ENCODE data around the gene BDKRB1.

BDKRB1 gene

DNA sequence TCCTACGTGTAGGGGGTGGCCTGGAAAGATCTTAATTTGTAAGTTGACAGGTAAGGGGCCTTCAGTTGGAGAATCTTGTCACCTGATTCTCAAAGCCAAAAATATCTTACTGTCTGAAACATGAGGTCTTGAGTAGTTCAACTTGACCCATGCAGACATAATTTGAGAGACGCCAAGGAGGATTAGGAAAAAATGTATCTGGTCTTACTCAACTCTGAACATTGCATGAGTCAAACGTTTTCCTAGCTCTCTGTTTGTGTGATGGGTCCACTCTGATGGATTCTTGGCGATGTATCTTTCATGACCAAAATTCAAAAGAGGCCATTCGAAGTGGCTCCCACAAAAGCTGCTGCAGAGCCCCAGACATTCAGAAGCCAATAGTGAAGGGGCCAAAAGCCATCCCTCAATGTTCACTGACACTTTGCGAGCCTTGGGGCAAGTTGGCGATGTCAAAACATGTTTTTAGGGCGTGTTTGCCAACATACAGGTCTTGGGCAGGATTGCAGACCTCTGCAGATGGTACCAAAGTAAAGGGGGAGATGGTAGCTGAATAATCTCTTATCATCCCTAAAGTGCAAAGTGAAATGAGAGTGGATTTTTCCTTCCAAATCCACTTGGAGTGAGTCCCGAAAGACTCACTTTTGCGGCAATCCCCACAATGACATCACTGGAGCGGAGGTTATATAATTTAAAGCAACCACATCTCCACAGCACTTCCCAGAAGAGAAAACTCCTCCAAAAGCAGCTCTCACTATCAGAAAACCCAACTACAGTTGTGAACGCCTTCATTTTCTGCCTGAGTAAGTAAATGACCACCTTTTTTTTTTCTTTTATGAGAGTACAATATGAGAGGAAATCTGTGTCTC, at the start of gene BDKRB1:
BDKRB1 (plus strand) TSS at position 710 of the 866 bp plus-strand sequence. CDS start 7,473 bp downstream, outside the sequence.
- no peaks in the 10 kb centered on the region for H3K9me3 Mint-ChIP-seq
- H3K4me3 Mint-ChIP-seq = no peak within 1 kb of the TSS
- H3K27me3 Mint-ChIP-seq (ENCODE audit: low read depth) = peaks cover 8% of the 10 kb centered on the region
- H3K36me3 Mint-ChIP-seq (ENCODE audit: low read depth) = no peaks in the 10 kb centered on the region
- no peaks in the 10 kb centered on the region for H3K4me1 Mint-ChIP-seq (ENCODE audit: low read depth)
- no peak within 1 kb of the TSS for H3K27ac Mint-ChIP-seq

DNA sequence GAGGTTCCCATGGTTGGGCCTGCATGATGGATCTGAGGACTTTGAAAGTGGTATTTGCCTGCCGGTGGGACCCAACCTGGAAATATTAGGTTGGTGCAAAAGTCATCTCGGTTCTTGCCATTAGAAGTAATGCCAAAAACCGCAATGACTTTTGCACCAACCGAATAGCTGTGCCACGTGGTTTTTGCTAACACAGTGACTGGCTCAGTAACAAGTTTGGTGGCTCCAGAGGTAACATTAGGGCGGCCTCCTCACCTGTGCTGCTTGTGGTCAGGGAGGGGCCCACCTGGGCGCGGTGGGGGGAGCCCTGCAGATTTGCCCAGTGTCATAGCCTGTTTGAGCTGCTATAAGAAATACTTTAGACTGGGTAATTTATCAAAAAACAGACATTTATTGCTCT, 49.5 kb upstream of the BDKRB1 start:
- Mint-ChIP-seq H3K27ac (no peak overlapping the region), H3K4me1 (ENCODE audit: low read depth) (peaks cover 3% of the 10 kb centered on the region), H3K4me3 (no peak overlapping the region), H3K9me3 (no peaks in the 10 kb centered on the region), H3K36me3 (ENCODE audit: low read depth) (no peaks in the 10 kb centered on the region), H3K27me3 (ENCODE audit: low read depth) (peaks cover 13% of the 10 kb centered on the region)

DNA sequence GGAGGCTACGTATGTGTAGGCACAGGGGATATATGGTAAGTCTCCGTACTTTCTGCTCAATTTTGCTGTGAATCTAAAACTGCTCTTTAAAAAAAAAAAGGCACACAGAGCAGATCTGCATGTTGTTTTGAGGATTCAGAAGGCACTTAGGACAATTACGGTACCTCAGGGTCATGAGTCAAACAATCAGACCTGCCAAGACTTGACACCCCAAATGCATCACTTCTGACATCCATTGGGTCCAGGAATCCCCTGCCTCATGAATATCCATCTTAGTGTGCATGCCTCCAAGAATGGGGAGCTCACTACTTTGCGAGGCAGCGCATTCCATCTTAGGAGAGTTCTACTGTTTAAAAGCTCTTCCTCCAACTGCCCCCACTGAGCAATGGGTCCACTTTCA, 48.3 kb upstream of the BDKRB1 start:
- Mint-ChIP-seq H3K9me3 (peaks cover 8% of the 10 kb centered on the region), H3K27ac (no peak overlapping the region), H3K27me3 (ENCODE audit: low read depth) (peaks cover 7% of the 10 kb centered on the region), H3K36me3 (ENCODE audit: low read depth) (no peaks in the 10 kb centered on the region), H3K4me1 (ENCODE audit: low read depth) (peaks cover 3% of the 10 kb centered on the region), H3K4me3 (no peak overlapping the region)

DNA sequence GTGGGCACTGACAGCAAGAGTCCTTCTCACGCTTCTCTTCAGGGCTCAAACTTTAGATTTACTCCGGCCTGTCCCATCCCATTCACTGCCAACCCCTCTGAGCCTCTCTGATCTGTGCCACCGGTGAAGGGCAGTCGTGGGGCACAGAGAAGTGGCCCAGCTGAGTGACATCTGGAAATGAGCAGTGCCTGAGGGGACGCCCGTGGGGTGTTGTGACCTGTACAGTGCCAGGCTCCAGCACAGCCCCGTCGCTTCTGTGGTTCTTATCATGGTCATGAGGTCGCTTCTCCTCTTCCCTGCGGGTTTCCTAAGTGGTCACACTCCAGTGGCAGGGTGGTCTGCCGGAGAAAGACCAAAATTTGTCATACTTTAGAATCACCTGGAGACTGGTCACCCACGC, 47.3 kb upstream of the BDKRB1 start:
- H3K27ac Mint-ChIP-seq = no peak overlapping the region
- H3K36me3 Mint-ChIP-seq (ENCODE audit: low read depth) = no peaks in the 10 kb centered on the region
- H3K9me3 Mint-ChIP-seq = peaks cover 11% of the 10 kb centered on the region
- H3K4me3 Mint-ChIP-seq = no peak overlapping the region
- H3K27me3 Mint-ChIP-seq (ENCODE audit: low read depth) = peaks cover 7% of the 10 kb centered on the region
- peaks cover 3% of the 10 kb centered on the region for H3K4me1 Mint-ChIP-seq (ENCODE audit: low read depth)

DNA sequence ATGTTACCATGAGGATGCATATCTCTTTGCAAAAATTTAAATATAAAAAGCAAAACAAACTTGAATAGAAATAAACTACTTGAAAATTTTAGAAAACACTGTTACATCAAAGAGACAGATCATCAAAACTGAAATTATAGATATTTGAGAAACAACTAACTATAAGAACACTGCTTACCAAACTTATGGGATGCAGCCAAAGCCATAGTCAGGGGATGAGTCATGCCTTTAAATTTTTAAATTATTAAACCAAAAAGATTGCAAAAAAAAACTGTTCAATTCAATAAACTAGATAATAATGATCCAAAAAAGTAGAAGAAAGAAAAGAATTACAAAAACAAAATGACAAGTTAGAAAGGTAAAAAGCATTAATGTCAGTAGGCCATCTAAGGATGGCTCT, 43.9 kb upstream of the BDKRB1 start:
- Mint-ChIP-seq H3K27ac (no peak overlapping the region), H3K27me3 (ENCODE audit: low read depth) (no peaks in the 10 kb centered on the region), H3K4me3 (no peak overlapping the region), H3K9me3 (peaks cover 11% of the 10 kb centered on the region), H3K4me1 (ENCODE audit: low read depth) (no peaks in the 10 kb centered on the region), H3K36me3 (ENCODE audit: low read depth) (no peaks in the 10 kb centered on the region)

- Mint-ChIP-seq H3K4me1 (ENCODE audit: low read depth) (no peaks in the 10 kb centered on the region), H3K27ac (no peak overlapping the region), H3K27me3 (ENCODE audit: low read depth) (no peaks in the 10 kb centered on the region), H3K4me3 (no peak overlapping the region), H3K36me3 (ENCODE audit: low read depth) (no peaks in the 10 kb centered on the region), H3K9me3 (peaks cover 11% of the 10 kb centered on the region)
These were observed 43.1 kb upstream of the BDKRB1 start for GRCh38 chr14:96212896-96213295.

GRCh38 chr14:96213871-96214465, 42.0 kb upstream of the BDKRB1 start:
- Mint-ChIP-seq H3K4me3 (no peak overlapping the region), H3K4me1 (ENCODE audit: low read depth) (no peaks in the 10 kb centered on the region), H3K9me3 (peaks cover 11% of the 10 kb centered on the region), H3K27me3 (ENCODE audit: low read depth) (no peaks in the 10 kb centered on the region), H3K27ac (no peak overlapping the region), H3K36me3 (ENCODE audit: low read depth) (no peaks in the 10 kb centered on the region)

GRCh38 chr14:96214793-96215192, 41.2 kb upstream of the BDKRB1 start:
- no peak overlapping the region for H3K27ac Mint-ChIP-seq
- no peaks in the 10 kb centered on the region for H3K36me3 Mint-ChIP-seq (ENCODE audit: low read depth)
- H3K27me3 Mint-ChIP-seq (ENCODE audit: low read depth) = no peaks in the 10 kb centered on the region
- H3K9me3 Mint-ChIP-seq = peaks cover 11% of the 10 kb centered on the region
- no peaks in the 10 kb centered on the region for H3K4me1 Mint-ChIP-seq (ENCODE audit: low read depth)
- H3K4me3 Mint-ChIP-seq = no peak overlapping the region

- no peak overlapping the region for H3K27ac Mint-ChIP-seq
- H3K36me3 Mint-ChIP-seq (ENCODE audit: low read depth) = no peaks in the 10 kb centered on the region
- H3K9me3 Mint-ChIP-seq = peaks cover 11% of the 10 kb centered on the region
- no peaks in the 10 kb centered on the region for H3K27me3 Mint-ChIP-seq (ENCODE audit: low read depth)
- H3K4me3 Mint-ChIP-seq = no peak overlapping the region
- no peaks in the 10 kb centered on the region for H3K4me1 Mint-ChIP-seq (ENCODE audit: low read depth)
These were observed 40.4 kb upstream of the BDKRB1 start for GRCh38 chr14:96215452-96216244.

GRCh38 chr14:96216627-96217026, 39.4 kb upstream of the BDKRB1 start:
- Mint-ChIP-seq H3K4me1 (ENCODE audit: low read depth) (no peaks in the 10 kb centered on the region), H3K4me3 (no peak overlapping the region), H3K9me3 (peaks cover 11% of the 10 kb centered on the region), H3K27ac (no peak overlapping the region), H3K27me3 (ENCODE audit: low read depth) (no peaks in the 10 kb centered on the region), H3K36me3 (ENCODE audit: low read depth) (no peaks in the 10 kb centered on the region)

DNA sequence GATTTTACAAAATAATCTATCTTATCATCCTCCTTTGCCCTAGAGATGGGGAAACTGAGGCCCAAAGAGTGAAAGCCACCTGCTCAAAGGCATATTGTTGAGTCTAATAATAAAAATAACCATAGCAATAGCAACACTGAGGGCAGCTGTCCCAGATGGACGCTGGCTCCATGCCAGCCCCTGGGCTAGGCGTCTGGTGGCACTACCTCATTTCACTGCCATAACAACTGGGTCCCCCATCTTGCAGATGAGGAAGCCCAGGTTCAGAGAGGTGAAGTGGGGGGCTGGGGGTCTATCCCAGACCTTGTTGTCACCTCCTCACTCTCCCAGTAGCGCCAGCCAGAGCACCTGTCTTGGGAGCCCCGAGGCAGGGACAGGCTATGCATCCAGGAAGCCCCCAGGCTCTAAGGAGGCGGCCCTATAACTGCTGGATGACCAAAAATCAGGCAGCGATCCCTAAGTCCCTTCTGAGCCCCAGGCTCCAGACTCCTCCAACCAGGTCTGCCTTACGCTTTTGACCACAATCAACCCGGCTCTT, 38.6 kb upstream of the BDKRB1 start:
- H3K9me3 Mint-ChIP-seq = peaks cover 5% of the 10 kb centered on the region
- H3K27me3 Mint-ChIP-seq (ENCODE audit: low read depth) = no peaks in the 10 kb centered on the region
- no peaks in the 10 kb centered on the region for H3K36me3 Mint-ChIP-seq (ENCODE audit: low read depth)
- no peak overlapping the region for H3K27ac Mint-ChIP-seq
- H3K4me1 Mint-ChIP-seq (ENCODE audit: low read depth) = no peaks in the 10 kb centered on the region
- H3K4me3 Mint-ChIP-seq = no peak overlapping the region

GRCh38 chr14:96221109-96221650, 34.8 kb upstream of the BDKRB1 start:
- no peaks in the 10 kb centered on the region for H3K36me3 Mint-ChIP-seq (ENCODE audit: low read depth)
- H3K27me3 Mint-ChIP-seq (ENCODE audit: low read depth) = no peaks in the 10 kb centered on the region
- H3K27ac Mint-ChIP-seq = no peak overlapping the region

GRCh38 chr14:96221841-96222240, 34.2 kb upstream of the BDKRB1 start:
- no peak overlapping the region for H3K27ac Mint-ChIP-seq
- H3K36me3 Mint-ChIP-seq (ENCODE audit: low read depth) = no peaks in the 10 kb centered on the region
- no peaks in the 10 kb centered on the region for H3K9me3 Mint-ChIP-seq
- H3K4me1 Mint-ChIP-seq (ENCODE audit: low read depth) = no peaks in the 10 kb centered on the region
- H3K27me3 Mint-ChIP-seq (ENCODE audit: low read depth) = no peaks in the 10 kb centered on the region
- H3K4me3 Mint-ChIP-seq = no peak overlapping the region

More at GRCh38 chr14:96221109-96221650, 34.8 kb upstream of the BDKRB1 start:
- no peaks in the 10 kb centered on the region for H3K9me3 Mint-ChIP-seq
- no peaks in the 10 kb centered on the region for H3K4me1 Mint-ChIP-seq (ENCODE audit: low read depth)
- H3K4me3 Mint-ChIP-seq = no peak overlapping the region

DNA sequence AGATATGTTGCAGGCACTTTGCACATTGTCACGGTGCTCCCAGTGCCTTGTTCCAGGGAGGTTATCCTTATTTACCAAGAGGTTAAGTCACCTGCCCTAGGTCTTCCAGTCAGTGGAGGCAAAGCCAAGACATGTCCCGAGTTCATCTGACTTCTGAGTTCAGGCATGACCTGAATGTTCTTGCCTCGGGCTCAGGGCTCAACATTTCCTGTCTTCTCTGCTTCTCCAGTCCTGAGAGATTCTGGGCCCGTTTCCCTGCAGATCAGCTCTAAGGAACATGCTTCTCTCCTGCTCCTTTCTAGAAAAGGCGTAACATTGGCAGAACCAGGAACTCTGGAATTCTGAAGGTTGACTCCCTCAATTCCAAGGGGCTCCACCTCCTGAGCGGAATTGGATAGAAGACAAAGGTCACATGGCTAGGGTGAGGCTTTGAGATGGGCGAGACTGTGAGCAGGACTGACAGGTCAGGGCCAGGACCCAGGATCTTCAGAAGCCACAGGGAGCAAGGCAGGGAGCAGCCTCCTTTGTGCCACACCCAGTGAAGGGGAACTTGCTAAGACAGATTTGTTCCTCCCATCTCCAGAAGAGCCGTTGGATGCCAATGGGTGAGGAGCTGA, 31.4 kb upstream of the BDKRB1 start:
- Mint-ChIP-seq H3K4me1 (ENCODE audit: low read depth) (no peaks in the 10 kb centered on the region), H3K27me3 (ENCODE audit: low read depth) (no peaks in the 10 kb centered on the region), H3K36me3 (ENCODE audit: low read depth) (no peaks in the 10 kb centered on the region), H3K27ac (no peak overlapping the region), H3K4me3 (no peak overlapping the region), H3K9me3 (no peaks in the 10 kb centered on the region)
